Astrocyte (in vitro differentiated cells and primary cell): ENCODE results near the gene NCBP3. TPM values are rescaled to one million over a fixed set of nuclear protein-coding genes. Genes with fewer than 3 reads are reported as not detected.

Experiments used
- DNase-seq: peaks from one replicate; pipeline ENCODE4 v3.0.0-alpha.2; 2010; ENCODE audit warnings: low read depth
- FAIRE-seq: peaks from 2 replicates; lab custom pipeline; 2011; peaks lifted over from hg19 to GRCh38; lab: Jason Lieb, UNC
- H2AFZ ChIP-seq: 2 replicates; pipeline ENCODE4 v1.6.0; 2012; ENCODE audit warnings: low read depth, low read length, inconsistent platforms
- H3K27ac ChIP-seq: 2 replicates; pipeline ENCODE4 v1.5.1; 2011; ENCODE audit warnings: low read depth, low read length, inconsistent platforms
- H3K27me3 ChIP-seq: 2 replicates; pipeline ENCODE4 v1.6.0; 2011; ENCODE audit warnings: low read length, inconsistent platforms; ENCODE audit not compliant: insufficient read depth
- H3K36me3 ChIP-seq: 2 replicates; pipeline ENCODE4 v1.5.1; 2011; ENCODE audit warnings: low read length, inconsistent platforms; ENCODE audit not compliant: insufficient read depth
- H3K4me1 ChIP-seq: 2 replicates; pipeline ENCODE4 v1.5.1; 2011; ENCODE audit warnings: low read length, inconsistent platforms; ENCODE audit not compliant: insufficient read depth
- H3K4me2 ChIP-seq: 2 replicates; pipeline ENCODE4 v1.6.0; 2012; ENCODE audit warnings: low read length, inconsistent platforms
- H3K4me3 ChIP-seq: 2 replicates; pipeline ENCODE4 v1.5.1; 2011; ENCODE audit warnings: low read depth, mild to moderate bottlenecking, low read length, inconsistent platforms; ENCODE audit not compliant: insufficient read depth
- H3K79me2 ChIP-seq: 2 replicates; pipeline ENCODE4 v1.6.0; 2012; ENCODE audit warnings: mild to moderate bottlenecking, low read length, inconsistent platforms; ENCODE audit not compliant: insufficient read depth
- H3K9ac ChIP-seq: 2 replicates; pipeline ENCODE4 v1.6.0; 2012; ENCODE audit warnings: mild to moderate bottlenecking, low read length, inconsistent platforms
- H3K9me3 ChIP-seq: 2 replicates; pipeline ENCODE4 v1.5.1; 2012; ENCODE audit warnings: low read depth, mild to moderate bottlenecking, low read length, inconsistent platforms; ENCODE audit not compliant: insufficient read depth
- H4K20me1 ChIP-seq: 2 replicates; pipeline ENCODE4 v1.6.0; 2012; ENCODE audit warnings: low read length, inconsistent platforms; ENCODE audit not compliant: insufficient read depth
- H3K27ac Mint-ChIP-seq: one replicate; pipeline ENCODE4 v1.8.0; 2021; ENCODE audit warnings: mild to moderate bottlenecking, mixed read lengths; ENCODE audit not compliant: unreplicated experiment
- H3K27me3 Mint-ChIP-seq: one replicate; pipeline ENCODE4 v1.8.0; 2021; ENCODE audit warnings: low read depth, mixed read lengths; ENCODE audit not compliant: unreplicated experiment
- H3K36me3 Mint-ChIP-seq: one replicate; pipeline ENCODE4 v1.8.0; 2021; ENCODE audit warnings: low read depth, mixed read lengths; ENCODE audit not compliant: unreplicated experiment
- H3K4me1 Mint-ChIP-seq: one replicate; pipeline ENCODE4 v1.8.0; 2021; ENCODE audit warnings: low read depth, mixed read lengths; ENCODE audit not compliant: unreplicated experiment
- H3K4me3 Mint-ChIP-seq: one replicate; pipeline ENCODE4 v1.8.0; 2021; ENCODE audit warnings: mild to moderate bottlenecking, moderate library complexity, mixed read lengths; ENCODE audit not compliant: unreplicated experiment
- H3K9me3 Mint-ChIP-seq: one replicate; pipeline ENCODE4 v1.8.0; 2021; ENCODE audit warnings: mild to moderate bottlenecking, mixed read lengths; ENCODE audit not compliant: unreplicated experiment
- CTCF ChIP-seq: IDR thresholded peaks from 2 replicates; pipeline ENCODE4 v1.5.1; 2011; ENCODE audit warnings: low read depth, mild to moderate bottlenecking, inconsistent platforms, low read length, moderate library complexity; ENCODE audit not compliant: insufficient read depth
- EZH2 ChIP-seq: IDR thresholded peaks from 2 replicates; pipeline ENCODE4 v1.6.1; 2012; ENCODE audit warnings: mild to moderate bottlenecking, low read length, inconsistent platforms; ENCODE audit not compliant: insufficient read depth
- total RNA-seq: library from RNA; stranded (reverse); gene quantifications from 2 replicates; pipeline ENCODE4 v1.2.1, GENCODE V29; 2021

Gene NCBP3
- total RNA-seq, 1 donor from 2014 or later, result 46.7 TPM

- no peak overlapping the region for H3K4me3 ChIP-seq
- H3K27me3 ChIP-seq, result no peaks in the 10 kb centered on the region
- no peaks in the 10 kb centered on the region for H3K36me3 ChIP-seq
- Mint-ChIP-seq H3K4me3 (no peak overlapping the region), H3K27me3 (peaks cover 3% of the 10 kb centered on the region), H3K27ac (no peak overlapping the region), H3K4me1 (peaks cover 15% of the 10 kb centered on the region), H3K9me3 (peaks cover 8% of the 10 kb centered on the region), H3K36me3 (peaks cover 7% of the 10 kb centered on the region)
- peaks cover 22% of the 10 kb centered on the region for H3K4me1 ChIP-seq
- no peak for DNase-seq
- TF ChIP-seq EZH2 (no peak), CTCF (no peak)
- no peaks in the 10 kb centered on the region for H3K9me3 ChIP-seq
- no peak overlapping the region for H3K27ac ChIP-seq
- H4K20me1 ChIP-seq, result no peaks in the 10 kb centered on the region
- no peak overlapping the region for H2AFZ ChIP-seq
- FAIRE-seq, result no peak
- H3K79me2 ChIP-seq, result no peaks in the 10 kb centered on the region
- no peak overlapping the region for H3K4me2 ChIP-seq
- no peak overlapping the region for H3K9ac ChIP-seq
Observed at GRCh38 chr17:3768341-3768740, 77.7 kb downstream of the NCBP3 start.

- H3K9ac ChIP-seq, result no peak overlapping the region
- no peaks in the 10 kb centered on the region for H3K36me3 ChIP-seq
- DNase-seq (no peak), FAIRE-seq (no peak)
- H3K79me2 ChIP-seq, result no peaks in the 10 kb centered on the region
- Mint-ChIP-seq H3K9me3 (peaks cover 8% of the 10 kb centered on the region), H3K4me3 (no peak overlapping the region), H3K27ac (no peak overlapping the region), H3K4me1 (peaks cover 13% of the 10 kb centered on the region), H3K27me3 (peaks cover 3% of the 10 kb centered on the region), H3K36me3 (peaks cover 7% of the 10 kb centered on the region)
- H3K4me3 ChIP-seq, result no peak overlapping the region
- no peaks in the 10 kb centered on the region for H3K27me3 ChIP-seq
- H3K4me1 ChIP-seq, result peaks cover 18% of the 10 kb centered on the region
- no peaks in the 10 kb centered on the region for H3K9me3 ChIP-seq
- no peak overlapping the region for H3K4me2 ChIP-seq
- no peaks in the 10 kb centered on the region for H4K20me1 ChIP-seq
- no peak for TF ChIP-seq EZH2
- no peak for TF ChIP-seq CTCF
- H2AFZ ChIP-seq, result no peak overlapping the region
- H3K27ac ChIP-seq, result no peak overlapping the region
Observed at GRCh38 chr17:3766779-3767178, 79.3 kb downstream of the NCBP3 start.

GRCh38 chr17:3765981-3766380 lies 80.1 kb downstream of the NCBP3 start:
- Histone ChIP-seq H2AFZ (no peak overlapping the region), H3K9ac (no peak overlapping the region), H3K9me3 (no peaks in the 10 kb centered on the region), H3K36me3 (no peaks in the 10 kb centered on the region), H4K20me1 (no peaks in the 10 kb centered on the region), H3K27me3 (no peaks in the 10 kb centered on the region), H3K4me2 (peak overlapping the region; percentile 73), H3K27ac (no peak overlapping the region), H3K4me1 (peaks cover 16% of the 10 kb centered on the region), H3K4me3 (no peak overlapping the region), H3K79me2 (no peaks in the 10 kb centered on the region)
- H3K27ac Mint-ChIP-seq, result peak overlapping the region; percentile 60
- H3K36me3 Mint-ChIP-seq, result peaks cover 7% of the 10 kb centered on the region
- no peak for DNase-seq
- FAIRE-seq, result no peak
- TF ChIP-seq EZH2 (no peak), CTCF (no peak)
- H3K27me3 Mint-ChIP-seq, result peaks cover 9% of the 10 kb centered on the region
- peaks cover 12% of the 10 kb centered on the region for H3K4me1 Mint-ChIP-seq
- peaks cover 10% of the 10 kb centered on the region for H3K9me3 Mint-ChIP-seq
- H3K4me3 Mint-ChIP-seq, result no peak overlapping the region
